H1 (cell line): ENCODE measurements around the gene ADAM12. TPM values are rescaled to one million over a fixed set of nuclear protein-coding genes. Genes with fewer than 3 reads are reported as not detected.

Experiments
- CTCF ChIA-PET: fragments of 300-600 bp; sonication (Branson Sonifier 250); formaldehyde crosslinking; loops from one replicate; lab custom pipeline; 2021; ENCODE audit not compliant: partially characterized antibody; lab: Charles Lee
- POLR2A ChIA-PET: fragments of 300-600 bp; sonication (Branson Sonifier 250); formaldehyde crosslinking; loops from one replicate; lab custom pipeline; 2021; ENCODE audit warnings: inconsistent platforms; ENCODE audit not compliant: partially characterized antibody; lab: Charles Lee
- DNase-seq, 2 experiments: peaks; one replicate each; pipeline versions ENCODE4 v3.0.0 to v3.0.0-alpha.2; 2010 to 2022; ENCODE audit warnings: low spot score in 2 of 2, low read depth in 1 of 2, mixed read lengths in 1 of 2
- FAIRE-seq: peaks from 2 replicates; lab custom pipeline; 2011; peaks lifted over from hg19 to GRCh38; lab: Jason Lieb, UNC
- H2AFZ ChIP-seq: 2 replicates; pipeline ENCODE4 v1.8.1; 2012; ENCODE audit warnings: low read length, inconsistent platforms
- H2AK5ac ChIP-seq: 2 replicates; pipeline ENCODE4 v1.6.1; 2013; ENCODE audit warnings: low read depth, low read length
- H2BK120ac ChIP-seq: replicated peaks from 2 replicates; pipeline ENCODE3; 2013; ENCODE audit warnings: low read depth, low read length, inconsistent platforms
- H2BK12ac ChIP-seq: 2 replicates; pipeline ENCODE4 v1.6.1; 2013; ENCODE audit warnings: low read depth, low read length
- H2BK15ac ChIP-seq: 2 replicates; pipeline ENCODE4 v1.6.1; 2013; ENCODE audit warnings: low read length
- H2BK20ac ChIP-seq: 2 replicates; pipeline ENCODE4 v1.6.1; 2013; ENCODE audit warnings: low read length
- H2BK5ac ChIP-seq: 2 replicates; pipeline ENCODE4 v1.6.1; 2013; ENCODE audit warnings: low read depth, low read length
- H3K14ac ChIP-seq: 2 replicates; pipeline ENCODE4 v1.6.1; 2013; ENCODE audit warnings: inconsistent platforms; ENCODE audit not compliant: insufficient read length
- H3K18ac ChIP-seq: 2 replicates; pipeline ENCODE4 v1.6.1; 2013; ENCODE audit warnings: low read length; ENCODE audit errors: extremely low read depth
- H3K23ac ChIP-seq: 2 replicates; pipeline ENCODE4 v1.6.1; 2013; ENCODE audit warnings: inconsistent platforms; ENCODE audit not compliant: insufficient read length
- H3K23me2 ChIP-seq: 2 replicates; pipeline ENCODE4 v1.6.1; 2013; ENCODE audit warnings: low read depth, low read length
- H3K27ac ChIP-seq: 2 replicates; pipeline ENCODE4 v1.6.1; 2011; ENCODE audit warnings: low read depth, low read length, inconsistent platforms
- H3K27me3 ChIP-seq, 4 experiments: replicated peaks in 1 of 4; 1 replicate in 1 of 4; 2 replicates in 3 of 4; pipeline versions ENCODE4 v1.6.1 to v1.8.1; 2011 to 2013; ENCODE audit warnings: low read length in 3 of 4, mild to moderate bottlenecking in 3 of 4, inconsistent platforms in 2 of 4, mixed read lengths in 2 of 4, moderate library complexity in 1 of 4; ENCODE audit not compliant: control insufficient read depth in 3 of 4, insufficient read depth in 3 of 4; ENCODE audit errors: extremely low read depth in 1 of 4
- H3K36me3 ChIP-seq, 4 experiments: 2 replicates each; pipeline versions ENCODE4 v1.6.1 to v1.8.1; 2011 to 2013; ENCODE audit warnings: mild to moderate bottlenecking in 4 of 4, low read length in 3 of 4, moderate library complexity in 2 of 4, control low read depth in 1 of 4, inconsistent platforms in 1 of 4; ENCODE audit not compliant: insufficient read depth in 4 of 4, control insufficient read depth in 2 of 4
- H3K4ac ChIP-seq: replicated peaks from 2 replicates; pipeline ENCODE3; 2013; ENCODE audit warnings: low read length, low read depth, mixed read lengths, inconsistent platforms; ENCODE audit not compliant: insufficient read length
- H3K4me1 ChIP-seq, 4 experiments: replicated peaks in 1 of 4; 1 replicate in 1 of 4; 2 replicates in 3 of 4; pipeline versions ENCODE4 v1.6.1 to v1.8.1; 2011 to 2013; ENCODE audit warnings: low read length in 3 of 4, inconsistent platforms in 2 of 4, mixed read lengths in 1 of 4; ENCODE audit not compliant: insufficient read depth in 4 of 4, control insufficient read depth in 3 of 4
- H3K4me2 ChIP-seq, 2 experiments: 2 replicates each; pipeline versions ENCODE4 v1.6.1 to v1.8.1; 2011 to 2013; ENCODE audit warnings: low read depth in 2 of 2, low read length in 2 of 2, control low read depth in 1 of 2, inconsistent platforms in 1 of 2, mild to moderate bottlenecking in 1 of 2; ENCODE audit not compliant: insufficient read depth in 1 of 2
- H3K4me3 ChIP-seq, 4 experiments: fragments of 200-600, 300-600 bp in 1 of 4; sonication (generic), shearing (Covaris generic), sonication (Bioruptor Twin) in 1 of 4; 2 replicates each; pipeline versions ENCODE4 v1.5.1 to v1.8.1; 2011 to 2016; ENCODE audit warnings: low read length in 4 of 4, low read depth in 3 of 4, control low read depth in 2 of 4, inconsistent platforms in 2 of 4, mild to moderate bottlenecking in 2 of 4, mixed read lengths in 1 of 4, moderate library complexity in 1 of 4; ENCODE audit not compliant: insufficient read depth in 2 of 4; ENCODE audit errors: extremely low read depth in 1 of 4
- H3K56ac ChIP-seq: replicated peaks from 2 replicates; pipeline ENCODE3; 2013; ENCODE audit warnings: low read depth, mild to moderate bottlenecking, mixed read lengths, low read length, inconsistent platforms; ENCODE audit not compliant: insufficient read length
- H3K79me1 ChIP-seq: 2 replicates; pipeline ENCODE4 v1.6.1; 2013; ENCODE audit warnings: low read depth, low read length, control low read depth
- H3K79me2 ChIP-seq, 2 experiments: 2 replicates each; pipeline versions ENCODE4 v1.6.1 to v1.8.1; 2012 to 2013; ENCODE audit warnings: low read length in 2 of 2, mild to moderate bottlenecking in 2 of 2, inconsistent platforms in 1 of 2; ENCODE audit not compliant: insufficient read depth in 2 of 2, control insufficient read depth in 1 of 2
- H3K9ac ChIP-seq, 4 experiments: replicated peaks in 1 of 4; 1 replicate in 1 of 4; 2 replicates in 3 of 4; pipeline versions ENCODE4 v1.6.1 to v1.8.1; 2011 to 2013; ENCODE audit warnings: low read depth in 3 of 4, low read length in 3 of 4, control low read depth in 2 of 4, mild to moderate bottlenecking in 2 of 4, moderate library complexity in 2 of 4, inconsistent platforms in 1 of 4; ENCODE audit errors: extremely low read depth in 1 of 4
- H3K9me3 ChIP-seq, 2 experiments: 2 replicates each; pipeline versions ENCODE4 v1.6.1 to v1.8.1; 2012 to 2013; ENCODE audit warnings: mild to moderate bottlenecking in 2 of 2, moderate library complexity in 2 of 2, control low read depth in 1 of 2, inconsistent platforms in 1 of 2, low read depth in 1 of 2, low read length in 1 of 2, mixed read lengths in 1 of 2; ENCODE audit not compliant: insufficient read depth in 2 of 2
- H4K20me1 ChIP-seq, 2 experiments: replicated peaks in 1 of 2; 2 replicates each; pipeline versions ENCODE3 to v1.8.1; 2011 to 2013; ENCODE audit warnings: inconsistent platforms in 2 of 2, low read length in 2 of 2, mild to moderate bottlenecking in 1 of 2; ENCODE audit not compliant: insufficient read depth in 2 of 2, control insufficient read depth in 1 of 2
- H4K5ac ChIP-seq: 2 replicates; pipeline ENCODE4 v1.6.1; 2013; ENCODE audit warnings: low read length, low read depth, mixed read lengths, inconsistent platforms; ENCODE audit not compliant: insufficient read length
- H4K8ac ChIP-seq: 2 replicates; pipeline ENCODE4 v1.8.0; 2013; ENCODE audit warnings: mild to moderate bottlenecking, moderate library complexity, low read length, inconsistent platforms; ENCODE audit not compliant: insufficient read depth; ENCODE audit errors: extremely low read depth
- H4K91ac ChIP-seq: replicated peaks from 2 replicates; pipeline ENCODE3; 2013; ENCODE audit warnings: low read length, mixed read lengths, inconsistent platforms; ENCODE audit not compliant: insufficient read length
- CBX8 ChIP-seq: fragments of 300-800, 300-1000 bp; sonication (generic); IDR thresholded peaks from 2 replicates; pipeline ENCODE4 v1.7.1; 2016; ENCODE audit warnings: low read depth, low read length, borderline replicate concordance
- CTBP2 ChIP-seq: IDR thresholded peaks from 2 replicates; pipeline ENCODE4 v1.7.0; 2011; ENCODE audit warnings: borderline replicate concordance, mild to moderate bottlenecking, moderate library complexity, mixed read lengths, low read length; ENCODE audit not compliant: insufficient read depth, insufficient read length
- GTF2F1 ChIP-seq: IDR thresholded peaks from 2 replicates; pipeline ENCODE4 v1.6.1; 2012; ENCODE audit warnings: low read depth, low read length, improper control_type of control experiment, borderline replicate concordance
- JUND ChIP-seq: IDR thresholded peaks from 2 replicates; pipeline ENCODE4 v1.6.1; 2011; ENCODE audit warnings: mild to moderate bottlenecking, improper control_type of control experiment, low read length
- KDM5A ChIP-seq: fragments of 200-600 bp; IDR thresholded peaks from 2 replicates; pipeline ENCODE4 v1.7.1; 2012; ENCODE audit warnings: mild to moderate bottlenecking, low read length, inconsistent platforms, mixed read lengths
- POU5F1 ChIP-seq: IDR thresholded peaks from 2 replicates; pipeline ENCODE4 v1.6.1; 2011; ENCODE audit warnings: low read depth, mild to moderate bottlenecking, low read length, moderate library complexity
- RNF2 ChIP-seq: fragments of 200-900, 300-1000 bp; sonication (generic); IDR thresholded peaks from 2 replicates; pipeline ENCODE4 v1.7.1; 2016; ENCODE audit warnings: borderline replicate concordance, low read depth, mild to moderate bottlenecking, antibody characterized with exemption, low read length; ENCODE audit not compliant: poor library complexity, severe bottlenecking; ENCODE audit errors: missing control alignments
- SP1 ChIP-seq: IDR thresholded peaks from 2 replicates; pipeline ENCODE4 v1.6.1; 2011; ENCODE audit warnings: low read depth, low read length
- TBP ChIP-seq: IDR thresholded peaks from 2 replicates; pipeline ENCODE4 v1.6.1; 2011; ENCODE audit warnings: low read depth, low read length, improper control_type of control experiment
- YY1 ChIP-seq: IDR thresholded peaks from 2 replicates; pipeline ENCODE4 v1.6.1; 2011; ENCODE audit warnings: low read depth, mild to moderate bottlenecking, low read length
- WGBS, 2 experiments: shearing (Covaris generic) in 1 of 2; methylation state at CpG; one replicate each; pipeline versions ENCODE4 v1.1.6 to v1.1.7; 2013 to 2015; ENCODE audit warnings: low lambda C conversion rate in 2 of 2, mixed read lengths in 2 of 2, inconsistent platforms in 1 of 2, low coverage in 1 of 2, missing lambda C conversion rate in 1 of 2; ENCODE audit not compliant: insufficient replicate concordance in 2 of 2, insufficient coverage in 1 of 2, insufficient read length in 1 of 2; ENCODE audit errors: extremely low coverage in 1 of 2, missing lambda C conversion rate in 1 of 2; 5-methylcytosine and 5-hydroxymethylcytosine counted together
- polyA plus RNA-seq, 7 experiments: library from polyadenylated mRNA; depleted of rRNA in 3 of 7; stranded (reverse) in 5 of 7; unstranded in 2 of 7; fragments of >200 nt in 5 of 7; fragments of 200-250 nt in 2 of 7; gene quantifications; 1 replicate in 5 of 7; 2 replicates in 1 of 7; 4 replicates in 1 of 7; pipeline versions ENCODE4 v1.2.1 to v1.2.3, GENCODE V29; 2011 to 2013; ENCODE audit warnings: missing spikeins in 2 of 7, mixed read lengths in 2 of 7
- total RNA-seq: library from RNA; stranded (reverse); fragmentation: NEBNext Ultra II Directional; extraction: Animal tissue kit (Norgen Biotek cat#: 25700); gene quantifications from 2 replicates; pipeline ENCODE4 v1.2.1, GENCODE V29; 2021

Gene ADAM12
- total and polyA plus RNA-seq, 2 of the 8 experiments (the other 6 are each of a cell fraction or from before 2014, with no cell fraction given) = 0.07 to 0.17 TPM

- Histone ChIP-seq H4K91ac (no peak overlapping the region), H3K36me3 (no peaks in the 10 kb centered on the region), H3K9me3 (no peaks in the 10 kb centered on the region), H2BK15ac (no peak overlapping the region), H2AFZ (no peak overlapping the region), H3K4ac (no peak overlapping the region), H3K79me2 (no peaks in the 10 kb centered on the region), H3K56ac (no peak overlapping the region), H3K23ac (no peak overlapping the region), H4K20me1 (no peaks in the 10 kb centered on the region), H3K79me1 (no peaks in the 10 kb centered on the region), H2BK120ac (no peak overlapping the region), H3K27me3 (no peaks in the 10 kb centered on the region), H3K9ac (no peak overlapping the region), H3K4me3 (no peak overlapping the region), H3K18ac (no peak overlapping the region), H2BK12ac (no peak overlapping the region), H3K23me2 (no peaks in the 10 kb centered on the region), H4K5ac (no peak overlapping the region), H4K8ac (no peak overlapping the region), H3K4me2 (no peak overlapping the region), H2AK5ac (no peak overlapping the region), H2BK5ac (no peak overlapping the region), H3K14ac (no peak overlapping the region), H3K27ac (no peak overlapping the region), H3K4me1 (peaks cover 0 to 9% (median 0%) of the 10 kb centered on the region in 4 experiments; a peak in 1 of 7 replicates), H2BK20ac (no peak overlapping the region)
- POLR2A ChIA-PET = no interaction called here
- 85% methylated on average over 4 of the region's 4 CpGs; no CpG with 5 or more reads in 1 of the 2 experiments for WGBS, 2 experiments
- DNase-seq (no peak), FAIRE-seq (no peak)
- CTCF ChIA-PET = interaction anchor here (1.1 to 1.8 kb wide), 2 partner anchors 9 to 14 kb away, joined by 3 to 5 read pairs; no protein-coding TSS in a partner anchor
- TF ChIP-seq POU5F1 (no peak), YY1 (no peak), RNF2 (no peak), CBX8 (no peak), KDM5A (no peak), TBP (no peak), GTF2F1 (no peak), SP1 (no peak), JUND (no peak), CTBP2 (no peak)
Measured at GRCh38 chr10:126400641-126401040, 12.4 kb upstream of the ADAM12 start.
